HL-60 (cell line): ENCODE data around the gene PPP2R5C.

Experiments
- CTCF ChIP-seq: IDR thresholded peaks from one replicate; pipeline ENCODE4 v1.5.1; 2011; ENCODE audit warnings: low read length, control low read depth, inconsistent platforms; ENCODE audit not compliant: insufficient read depth
- SPI1 ChIP-seq: IDR thresholded peaks from 2 replicates; pipeline ENCODE4 v1.6.1; 2012; ENCODE audit warnings: low read depth, mild to moderate bottlenecking, borderline replicate concordance
- TF ChIP-seq, protein P1 (sequence below): IDR thresholded peaks from 2 replicates; pipeline ENCODE4 v1.6.1; 2012; ENCODE audit warnings: low read depth; ENCODE audit not compliant: insufficient replicate concordance

DNA sequence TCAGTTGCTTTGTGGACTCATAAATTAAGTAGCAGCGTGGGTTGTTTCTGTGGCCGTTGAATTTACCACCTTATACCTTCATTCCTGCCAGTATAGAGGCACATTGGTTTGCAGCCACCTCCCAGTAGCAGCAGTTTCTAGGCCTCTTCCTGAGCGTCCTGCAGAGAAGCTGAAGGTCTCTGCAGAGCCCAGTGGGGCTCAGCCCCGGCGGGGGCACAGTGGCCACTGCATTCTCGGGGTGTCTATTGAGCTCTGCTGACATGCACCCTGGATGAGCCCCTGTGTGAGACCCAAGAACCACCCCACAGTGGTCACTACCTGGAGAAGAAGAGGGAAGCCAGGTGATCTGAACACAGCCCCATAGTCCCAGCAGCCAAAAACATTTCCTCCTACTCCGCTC is 145.1 kb downstream of the PPP2R5C start:
- TF ChIP-seq, protein P1, sequence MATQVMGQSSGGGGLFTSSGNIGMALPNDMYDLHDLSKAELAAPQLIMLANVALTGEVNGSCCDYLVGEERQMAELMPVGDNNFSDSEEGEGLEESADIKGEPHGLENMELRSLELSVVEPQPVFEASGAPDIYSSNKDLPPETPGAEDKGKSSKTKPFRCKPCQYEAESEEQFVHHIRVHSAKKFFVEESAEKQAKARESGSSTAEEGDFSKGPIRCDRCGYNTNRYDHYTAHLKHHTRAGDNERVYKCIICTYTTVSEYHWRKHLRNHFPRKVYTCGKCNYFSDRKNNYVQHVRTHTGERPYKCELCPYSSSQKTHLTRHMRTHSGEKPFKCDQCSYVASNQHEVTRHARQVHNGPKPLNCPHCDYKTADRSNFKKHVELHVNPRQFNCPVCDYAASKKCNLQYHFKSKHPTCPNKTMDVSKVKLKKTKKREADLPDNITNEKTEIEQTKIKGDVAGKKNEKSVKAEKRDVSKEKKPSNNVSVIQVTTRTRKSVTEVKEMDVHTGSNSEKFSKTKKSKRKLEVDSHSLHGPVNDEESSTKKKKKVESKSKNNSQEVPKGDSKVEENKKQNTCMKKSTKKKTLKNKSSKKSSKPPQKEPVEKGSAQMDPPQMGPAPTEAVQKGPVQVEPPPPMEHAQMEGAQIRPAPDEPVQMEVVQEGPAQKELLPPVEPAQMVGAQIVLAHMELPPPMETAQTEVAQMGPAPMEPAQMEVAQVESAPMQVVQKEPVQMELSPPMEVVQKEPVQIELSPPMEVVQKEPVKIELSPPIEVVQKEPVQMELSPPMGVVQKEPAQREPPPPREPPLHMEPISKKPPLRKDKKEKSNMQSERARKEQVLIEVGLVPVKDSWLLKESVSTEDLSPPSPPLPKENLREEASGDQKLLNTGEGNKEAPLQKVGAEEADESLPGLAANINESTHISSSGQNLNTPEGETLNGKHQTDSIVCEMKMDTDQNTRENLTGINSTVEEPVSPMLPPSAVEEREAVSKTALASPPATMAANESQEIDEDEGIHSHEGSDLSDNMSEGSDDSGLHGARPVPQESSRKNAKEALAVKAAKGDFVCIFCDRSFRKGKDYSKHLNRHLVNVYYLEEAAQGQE: no peak
- TF ChIP-seq CTCF: no peak
- no peak for TF ChIP-seq SPI1
